22Rv1 (cell line): ENCODE results near the gene RPTOR.

Experiments
- H3K27ac ChIP-seq: fragments of 450-650 bp; 2 replicates; pipeline ENCODE4 v1.5.1; 2017
- ZFX ChIP-seq: fragments of 450-650 bp; IDR thresholded peaks from 2 replicates; pipeline ENCODE4 v1.6.1; 2017; ENCODE audit warnings: antibody characterized with exemption, borderline replicate concordance
- TF ChIP-seq, protein P1 (sequence below): fragments of 450-650 bp; IDR thresholded peaks from 2 replicates; pipeline ENCODE4 v1.5.1; 2017; ENCODE audit warnings: mild to moderate bottlenecking

Gene RPTOR

DNA sequence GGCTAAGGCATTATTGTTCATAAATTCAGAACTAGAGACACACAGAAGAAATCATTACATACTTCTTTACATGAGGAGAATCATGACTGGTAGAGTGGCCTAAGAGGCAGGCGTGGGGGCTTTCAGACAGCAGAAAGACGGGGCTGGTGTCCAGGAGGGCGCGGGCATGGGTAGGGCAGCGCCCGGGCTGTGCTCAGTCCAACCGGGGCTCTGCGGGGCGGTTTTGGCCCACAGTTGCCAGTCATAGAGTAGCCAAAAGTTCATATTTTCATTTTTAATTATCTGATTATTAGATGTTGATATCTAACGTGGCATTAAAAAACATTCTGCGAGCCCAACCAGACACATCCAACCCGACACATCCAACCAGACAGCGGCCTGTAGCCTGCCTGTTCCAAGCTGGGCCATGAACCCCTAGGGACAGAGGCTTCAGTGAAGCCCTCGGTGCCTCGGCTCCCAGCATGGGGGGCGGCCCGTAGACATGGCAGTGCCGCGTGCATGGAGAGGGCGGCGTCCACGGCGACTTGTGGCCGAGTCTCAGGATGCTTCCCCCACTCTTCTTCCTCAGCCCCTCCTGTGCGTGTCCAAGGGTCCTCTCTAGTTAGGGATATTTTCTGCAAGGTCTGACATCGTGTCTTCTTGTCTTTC is 284.7 kb downstream of the RPTOR start:
- TF ChIP-seq, protein P1, sequence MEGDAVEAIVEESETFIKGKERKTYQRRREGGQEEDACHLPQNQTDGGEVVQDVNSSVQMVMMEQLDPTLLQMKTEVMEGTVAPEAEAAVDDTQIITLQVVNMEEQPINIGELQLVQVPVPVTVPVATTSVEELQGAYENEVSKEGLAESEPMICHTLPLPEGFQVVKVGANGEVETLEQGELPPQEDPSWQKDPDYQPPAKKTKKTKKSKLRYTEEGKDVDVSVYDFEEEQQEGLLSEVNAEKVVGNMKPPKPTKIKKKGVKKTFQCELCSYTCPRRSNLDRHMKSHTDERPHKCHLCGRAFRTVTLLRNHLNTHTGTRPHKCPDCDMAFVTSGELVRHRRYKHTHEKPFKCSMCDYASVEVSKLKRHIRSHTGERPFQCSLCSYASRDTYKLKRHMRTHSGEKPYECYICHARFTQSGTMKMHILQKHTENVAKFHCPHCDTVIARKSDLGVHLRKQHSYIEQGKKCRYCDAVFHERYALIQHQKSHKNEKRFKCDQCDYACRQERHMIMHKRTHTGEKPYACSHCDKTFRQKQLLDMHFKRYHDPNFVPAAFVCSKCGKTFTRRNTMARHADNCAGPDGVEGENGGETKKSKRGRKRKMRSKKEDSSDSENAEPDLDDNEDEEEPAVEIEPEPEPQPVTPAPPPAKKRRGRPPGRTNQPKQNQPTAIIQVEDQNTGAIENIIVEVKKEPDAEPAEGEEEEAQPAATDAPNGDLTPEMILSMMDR = no peak
- TF ChIP-seq ZFX = no peak
- H3K27ac ChIP-seq = no peak overlapping the region

DNA sequence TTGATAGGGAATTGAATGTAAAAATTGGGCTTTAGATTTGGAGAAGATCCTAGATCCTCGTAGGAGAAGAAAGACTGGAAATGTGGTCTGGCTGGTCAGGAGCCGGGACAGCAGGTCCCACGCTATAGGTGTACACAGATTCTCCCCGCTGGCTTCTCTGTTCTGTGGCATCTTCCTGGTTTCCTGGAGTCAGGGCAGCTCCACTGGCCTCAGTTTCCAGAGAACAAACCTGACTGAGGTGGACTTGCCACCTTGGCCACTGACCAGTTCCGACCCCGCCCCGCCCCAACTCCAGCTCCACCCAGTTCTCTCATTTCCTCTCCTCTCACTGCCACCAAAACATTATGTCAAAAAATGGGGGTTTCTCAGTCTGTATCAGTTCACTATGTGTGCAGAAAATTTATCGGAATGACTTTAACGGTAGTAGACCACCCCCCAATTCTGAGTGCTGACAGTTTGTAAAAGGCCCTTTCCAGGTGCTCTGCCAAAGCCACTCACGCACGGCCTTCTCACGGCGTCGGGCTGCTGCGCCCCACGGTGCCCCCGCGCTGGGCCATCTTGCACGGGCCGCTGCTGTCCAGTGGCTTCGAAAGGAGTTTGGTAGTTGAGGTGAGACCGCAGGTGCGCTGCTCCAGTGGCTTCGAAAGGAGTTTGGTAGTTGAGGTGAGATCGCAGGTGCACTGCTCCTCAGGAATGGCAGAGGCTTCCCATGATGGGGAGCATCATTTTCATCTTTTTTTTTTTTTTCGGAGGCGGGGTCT is 285.6 kb downstream of the RPTOR start:
- no peak for TF ChIP-seq ZFX
- TF ChIP-seq, protein P1 = no peak
- H3K27ac ChIP-seq = no peak overlapping the region

DNA sequence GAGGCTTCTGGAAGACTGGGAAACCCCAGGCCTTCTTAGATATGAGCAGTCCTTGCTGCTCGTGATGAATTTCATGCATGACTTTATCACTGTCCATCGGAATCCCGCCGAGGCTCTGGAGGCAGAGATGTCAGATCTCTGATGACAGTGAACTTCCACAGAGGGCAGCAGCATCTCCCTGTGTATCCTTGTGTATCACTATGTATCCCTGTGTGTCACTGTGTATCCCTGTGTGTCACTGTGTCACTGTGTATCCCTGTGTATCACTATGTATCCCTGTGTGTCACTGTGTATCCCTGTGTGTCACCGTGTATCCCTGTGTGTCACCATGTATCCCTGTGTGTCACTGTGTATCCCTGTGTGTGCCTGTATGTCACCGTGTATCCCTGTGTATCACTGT is 286.9 kb downstream of the RPTOR start:
- no peak overlapping the region for H3K27ac ChIP-seq
- TF ChIP-seq, protein P1 = no peak
- no peak for TF ChIP-seq ZFX

DNA sequence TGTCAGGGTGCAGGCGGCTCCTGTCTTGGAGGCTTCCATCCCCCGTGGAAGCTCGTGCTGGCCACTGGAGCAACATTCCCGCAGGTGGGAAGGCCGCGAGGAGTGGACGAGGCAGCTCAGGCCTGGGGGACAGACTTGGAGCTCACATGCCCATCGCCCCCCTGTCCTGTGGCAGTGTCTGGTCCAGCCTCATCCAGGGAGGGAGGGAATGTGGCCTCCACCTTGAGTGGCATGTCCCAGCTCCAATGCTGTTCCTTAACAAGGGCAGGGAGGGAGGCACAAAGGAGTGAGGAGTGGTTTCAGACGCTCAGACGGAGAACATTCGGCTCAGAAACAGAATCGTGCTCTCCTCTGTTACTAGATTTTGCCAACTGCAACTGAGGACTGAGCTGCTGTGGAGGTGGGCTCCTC is 287.6 kb downstream of the RPTOR start:
- H3K27ac ChIP-seq = no peak overlapping the region
- TF ChIP-seq ZFX = no peak
- TF ChIP-seq, protein P1 = no peak

DNA sequence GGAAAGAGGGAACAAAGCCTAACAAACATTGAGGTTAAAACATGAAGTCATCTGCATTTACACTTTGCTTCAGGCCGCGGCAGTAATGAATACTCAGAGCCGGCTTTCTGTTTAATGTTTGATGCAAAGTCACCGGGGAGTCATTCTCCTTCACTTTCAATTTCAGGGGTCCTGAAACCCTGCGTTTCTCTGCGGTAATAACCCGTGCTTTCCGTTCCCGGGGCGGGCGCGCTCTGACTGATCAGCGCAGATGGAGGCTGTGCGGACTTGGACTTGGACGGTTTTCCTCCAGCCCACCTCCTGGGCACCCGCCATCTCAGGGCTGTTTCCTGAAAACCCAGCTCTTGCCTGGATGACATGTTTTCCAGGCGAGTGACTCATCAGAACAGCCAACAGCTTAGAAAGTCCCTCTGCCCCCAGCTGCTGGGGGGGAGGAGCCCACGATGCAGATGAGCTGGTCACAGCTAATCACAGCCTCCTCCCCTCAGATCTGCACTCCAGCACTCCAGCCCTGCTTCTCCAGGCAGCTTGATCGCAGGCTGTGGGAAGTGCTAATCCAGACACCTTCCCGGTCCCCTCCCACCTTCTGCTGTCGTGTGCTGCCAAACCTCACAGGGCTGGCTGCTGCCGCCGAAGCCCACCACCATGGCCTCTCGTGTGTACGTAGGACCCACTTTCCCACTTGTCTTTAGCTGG is 288.4 kb downstream of the RPTOR start:
- TF ChIP-seq, protein P1 = no peak
- no peak for TF ChIP-seq ZFX
- peak overlapping the region; percentile 12; the same call in 1 of the 2 replicates for H3K27ac ChIP-seq

DNA sequence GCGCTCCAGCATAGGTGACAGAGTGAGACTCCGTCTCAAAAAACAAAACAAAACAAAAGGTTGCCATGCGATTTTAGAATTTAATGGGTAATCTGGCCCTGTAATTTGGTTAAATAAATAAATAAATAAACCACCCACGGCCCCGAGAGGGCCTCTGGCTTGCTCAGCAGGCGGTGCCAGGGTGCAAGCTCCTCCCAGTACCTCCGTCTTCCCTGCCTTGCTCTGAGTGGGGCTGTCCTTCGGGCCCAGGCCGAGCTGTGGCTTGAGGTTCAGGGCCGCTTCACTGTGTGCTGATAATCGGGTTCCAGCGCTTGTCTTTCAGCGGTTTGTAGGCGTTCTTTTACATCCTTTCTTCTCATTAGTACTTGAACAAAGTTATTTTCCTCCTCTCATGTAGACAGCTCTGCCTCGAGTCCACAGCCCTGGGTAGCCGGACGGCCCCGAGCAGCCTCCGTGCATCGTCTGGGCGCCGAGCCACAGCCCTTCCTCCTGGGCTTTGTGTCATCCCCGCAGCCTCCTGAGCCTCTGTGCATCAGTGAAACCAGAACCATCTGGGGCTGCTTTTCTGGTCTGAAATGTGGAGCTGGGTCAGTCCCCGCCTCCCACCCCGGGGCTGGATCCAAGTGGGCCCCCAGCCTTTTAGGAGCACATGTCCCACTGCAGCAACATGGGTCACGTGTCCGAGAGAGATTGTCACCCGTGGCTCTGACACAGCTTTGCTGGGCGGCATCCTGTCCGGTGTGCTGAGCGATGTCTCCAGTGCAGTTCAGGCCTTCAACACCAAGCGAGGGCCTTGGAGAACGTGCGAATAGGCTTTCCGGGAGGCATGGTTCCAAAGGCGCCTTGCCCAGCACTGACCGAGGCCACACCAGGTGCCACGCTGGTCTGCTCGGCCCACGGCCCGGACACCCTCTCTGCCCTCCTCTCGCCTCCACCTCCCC is 289.6 kb downstream of the RPTOR start:
- TF ChIP-seq, protein P1 = no peak
- TF ChIP-seq ZFX = no peak
- no peak overlapping the region for H3K27ac ChIP-seq
